Jurkat, Clone E6-1 (cell line): ENCODE results near the gene RPL27.
A peak's percentile ranks its signal among the peaks of the same experiment; 100 is the strongest.

ENCODE experiments used
- DNase-seq: peaks from one replicate; pipeline ENCODE4 v3.0.0-alpha.2; 2011; ENCODE audit warnings: low read depth, low spot score
- H3K4me3 ChIP-seq: 2 replicates; pipeline ENCODE4 v1.5.1; 2011; ENCODE audit warnings: mild to moderate bottlenecking, low read length, control low read depth, moderate library complexity

RPL27 gene

DNA sequence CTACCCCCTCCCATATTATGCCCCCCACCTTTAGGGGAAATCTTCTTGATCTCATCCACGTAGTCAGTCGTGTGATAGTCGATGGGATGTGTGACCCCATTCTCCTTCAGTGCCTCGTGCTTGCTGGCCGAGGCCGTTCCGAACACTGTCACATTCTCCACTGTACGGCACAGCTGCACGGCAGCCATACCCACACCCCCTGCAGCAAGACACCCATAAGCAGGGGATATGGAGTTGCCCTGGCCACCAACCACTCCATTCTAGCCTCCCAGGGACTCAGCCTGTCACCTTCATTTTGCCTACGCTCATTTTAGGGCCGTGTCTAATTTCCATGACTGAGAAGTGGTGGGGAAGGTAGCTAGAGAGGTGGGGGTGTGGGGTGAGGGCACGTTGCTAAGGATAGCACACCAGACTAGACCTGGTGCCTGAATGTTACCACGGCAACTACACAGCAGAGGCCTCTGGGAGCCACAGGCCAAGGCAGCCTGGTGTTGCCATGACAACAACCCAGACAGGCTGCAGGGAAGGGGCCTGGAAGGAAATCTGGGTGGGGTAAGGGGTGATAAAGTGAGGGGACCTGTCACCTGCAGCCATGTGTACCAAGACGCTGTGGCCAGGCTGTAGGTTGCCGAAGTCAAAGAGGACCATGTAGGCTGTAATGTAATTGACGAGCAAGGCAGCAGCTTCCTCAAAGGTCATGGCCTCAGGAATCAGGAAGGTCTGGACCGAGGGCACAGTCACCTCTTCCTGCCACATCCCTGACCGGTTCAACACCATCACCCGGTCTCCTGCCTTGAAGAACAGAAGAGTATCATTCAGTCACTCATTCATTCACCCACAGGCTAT, 20.0 kb downstream of the RPL27 start:
- peak; percentile 81 for DNase-seq
- H3K4me3 ChIP-seq = peak overlapping the region; percentile 29

DNA sequence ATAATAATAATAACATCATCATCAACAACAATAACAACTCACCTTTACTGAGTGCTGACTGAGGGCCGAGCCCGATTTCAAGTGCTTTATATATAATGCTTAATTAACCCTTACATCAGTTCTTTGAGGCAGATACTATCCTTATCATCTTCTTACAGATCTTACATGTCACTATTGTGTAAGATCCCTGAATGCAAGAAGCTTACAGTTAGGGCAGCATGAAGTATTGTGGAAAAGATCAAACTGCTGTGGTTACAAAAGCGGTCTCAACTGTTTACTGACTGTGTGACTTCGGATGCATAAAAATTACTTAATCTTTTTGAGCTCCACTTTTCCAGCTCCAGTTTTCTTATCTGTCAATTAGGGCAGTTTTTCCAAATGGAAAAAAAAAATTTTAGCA, 20.7 kb downstream of the RPL27 start:
- DNase-seq = peak; percentile 95

DNA sequence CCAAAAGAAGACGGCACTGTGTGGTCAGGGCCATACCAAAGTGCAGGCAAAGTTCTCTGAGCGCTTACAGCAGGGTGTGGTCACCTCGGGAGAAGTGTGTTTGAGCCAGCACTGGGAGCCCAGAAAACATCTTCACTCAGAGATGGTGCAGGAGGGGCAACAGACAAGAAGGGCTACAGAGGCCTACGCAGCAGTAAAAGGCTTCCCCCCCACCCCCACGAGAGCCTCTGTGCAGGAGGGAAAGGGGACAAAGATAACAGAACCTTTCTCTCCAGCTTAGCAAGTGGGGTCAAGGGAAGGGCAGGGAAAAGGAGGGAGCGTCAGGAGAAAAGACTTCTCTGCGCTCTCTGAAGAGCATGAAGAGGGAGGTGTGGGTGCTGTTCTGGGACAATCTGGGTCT, 21.2 kb downstream of the RPL27 start:
- DNase-seq = no peak
- peak overlapping the region; percentile 36 for H3K4me3 ChIP-seq

More for the DNA sequence above, 20.7 kb downstream of the RPL27 start:
- H3K4me3 ChIP-seq = peak overlapping the region; percentile 36

DNA sequence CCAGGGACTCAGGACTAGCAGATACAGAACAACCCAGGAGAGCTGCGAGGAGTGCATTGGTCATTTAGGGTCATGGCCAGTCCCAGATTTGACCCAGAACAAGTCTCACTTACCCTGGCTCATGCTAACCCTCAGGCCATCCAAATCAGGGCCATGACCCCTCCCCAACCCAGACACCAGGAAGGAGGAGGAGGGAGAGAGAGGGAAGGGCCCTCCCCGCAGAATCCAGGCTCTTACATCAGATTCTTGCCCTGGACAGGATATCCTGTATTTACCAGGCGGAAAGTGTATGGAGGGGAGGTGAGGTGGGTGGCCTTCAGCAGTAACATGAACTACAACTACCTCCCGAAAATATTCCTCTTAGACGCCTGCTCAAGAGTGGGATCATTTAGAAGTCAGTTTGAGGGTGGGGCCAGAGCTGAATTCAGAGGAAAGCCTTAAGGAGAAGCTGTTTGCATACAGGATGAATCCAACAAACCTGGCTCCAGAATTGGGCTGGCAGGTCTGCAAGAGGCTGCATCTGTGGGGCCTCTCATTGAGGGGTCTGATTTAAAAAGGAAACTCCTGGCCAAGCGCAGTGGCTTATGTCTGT, 21.9 kb downstream of the RPL27 start:
- no peak for DNase-seq
- peak overlapping the region; percentile 36 for H3K4me3 ChIP-seq

DNA sequence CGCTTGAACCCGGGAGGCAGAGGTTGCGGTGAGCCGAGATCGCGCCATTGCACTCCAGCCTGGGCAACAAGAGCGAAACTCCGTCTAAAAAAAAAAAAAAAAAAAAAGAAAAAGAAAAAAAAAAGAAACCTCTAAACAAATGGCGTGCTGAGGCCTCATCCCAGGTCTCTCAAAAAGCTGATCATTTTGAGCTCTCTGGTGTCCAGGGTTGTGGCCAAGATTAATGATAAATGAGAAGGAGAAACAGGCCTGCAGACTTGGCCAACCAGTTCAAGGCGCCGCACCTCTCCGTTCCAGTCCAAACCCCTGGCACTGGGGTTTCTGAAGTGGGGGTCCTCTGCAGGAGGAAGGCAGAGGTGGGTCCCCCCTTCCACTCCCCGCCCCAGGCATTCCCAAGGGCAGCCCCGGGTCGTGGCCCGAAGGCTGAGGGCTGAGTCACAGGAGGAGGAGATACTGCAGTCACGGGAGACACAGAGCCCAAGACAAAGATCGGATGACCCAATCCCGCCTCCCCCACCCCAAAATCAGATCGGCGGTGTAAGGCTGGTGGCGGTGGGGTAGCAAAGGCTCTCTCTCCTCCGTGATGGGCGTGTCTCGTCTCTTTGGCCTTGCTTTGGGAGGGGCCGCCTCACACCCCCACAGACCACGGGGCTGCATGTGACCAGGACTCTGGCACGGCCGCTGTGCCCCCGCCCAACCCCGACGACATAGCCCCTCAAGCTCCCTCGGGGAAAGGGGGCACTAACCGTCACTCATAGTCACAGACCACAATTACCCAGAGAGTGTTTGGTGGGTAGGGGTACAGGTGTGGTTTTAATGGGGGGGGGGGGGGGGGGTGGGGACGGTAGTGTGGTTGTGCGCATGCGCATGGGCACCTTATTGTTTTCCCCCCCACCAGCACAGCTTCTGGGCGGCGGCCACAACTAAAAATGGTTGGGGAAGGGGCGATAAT, 22.8 kb downstream of the RPL27 start:
- H3K4me3 ChIP-seq = peak overlapping the region; percentile 91
- DNase-seq = no peak

DNA sequence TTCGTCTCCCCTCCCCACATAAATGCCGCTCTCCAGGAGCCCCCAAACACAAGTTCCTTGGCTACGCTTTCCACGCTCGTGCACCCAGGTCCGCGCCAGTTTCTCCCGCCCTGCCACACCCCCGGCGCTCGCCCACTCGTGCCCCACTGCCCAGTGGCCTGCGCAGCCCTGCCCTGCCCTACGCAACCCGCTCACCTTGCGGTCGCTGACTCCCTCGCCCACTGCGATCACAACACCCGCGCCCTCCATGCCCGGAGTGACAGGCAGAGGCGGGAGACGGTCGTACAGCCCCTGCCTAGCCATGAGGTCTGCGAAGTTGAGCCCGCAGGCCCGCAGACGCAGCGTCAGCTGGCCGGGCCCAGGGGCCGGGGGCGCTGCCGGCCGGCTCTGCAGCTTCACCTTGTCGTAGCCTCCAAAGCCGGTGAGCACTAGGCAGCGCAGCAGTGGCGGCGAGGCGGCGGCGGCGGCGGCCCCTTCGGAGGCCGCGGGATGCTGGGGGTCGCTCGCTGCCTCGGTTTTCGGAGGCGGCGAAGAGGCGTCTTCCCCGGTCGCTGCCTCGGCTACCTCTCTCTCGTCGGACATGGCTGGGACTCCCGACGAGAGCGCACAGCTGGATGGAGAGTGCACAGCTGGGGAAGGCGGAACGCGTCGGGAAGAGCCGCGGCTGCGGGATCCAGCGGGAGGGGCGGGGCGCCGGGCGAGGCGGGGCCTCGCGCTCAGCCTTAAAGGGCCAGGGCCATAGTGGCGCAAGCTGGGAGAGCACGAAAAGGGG, 23.7 kb downstream of the RPL27 start, which contains the start of gene VAT1:
Gene VAT1, minus strand, starts transcription at position 645 of the 772 bp plus-strand sequence. Its CDS starts 63 bp downstream, at position 582.
- H3K4me3 ChIP-seq = peak within 1 kb of the TSS; percentile 91
- no peak for DNase-seq

DNA sequence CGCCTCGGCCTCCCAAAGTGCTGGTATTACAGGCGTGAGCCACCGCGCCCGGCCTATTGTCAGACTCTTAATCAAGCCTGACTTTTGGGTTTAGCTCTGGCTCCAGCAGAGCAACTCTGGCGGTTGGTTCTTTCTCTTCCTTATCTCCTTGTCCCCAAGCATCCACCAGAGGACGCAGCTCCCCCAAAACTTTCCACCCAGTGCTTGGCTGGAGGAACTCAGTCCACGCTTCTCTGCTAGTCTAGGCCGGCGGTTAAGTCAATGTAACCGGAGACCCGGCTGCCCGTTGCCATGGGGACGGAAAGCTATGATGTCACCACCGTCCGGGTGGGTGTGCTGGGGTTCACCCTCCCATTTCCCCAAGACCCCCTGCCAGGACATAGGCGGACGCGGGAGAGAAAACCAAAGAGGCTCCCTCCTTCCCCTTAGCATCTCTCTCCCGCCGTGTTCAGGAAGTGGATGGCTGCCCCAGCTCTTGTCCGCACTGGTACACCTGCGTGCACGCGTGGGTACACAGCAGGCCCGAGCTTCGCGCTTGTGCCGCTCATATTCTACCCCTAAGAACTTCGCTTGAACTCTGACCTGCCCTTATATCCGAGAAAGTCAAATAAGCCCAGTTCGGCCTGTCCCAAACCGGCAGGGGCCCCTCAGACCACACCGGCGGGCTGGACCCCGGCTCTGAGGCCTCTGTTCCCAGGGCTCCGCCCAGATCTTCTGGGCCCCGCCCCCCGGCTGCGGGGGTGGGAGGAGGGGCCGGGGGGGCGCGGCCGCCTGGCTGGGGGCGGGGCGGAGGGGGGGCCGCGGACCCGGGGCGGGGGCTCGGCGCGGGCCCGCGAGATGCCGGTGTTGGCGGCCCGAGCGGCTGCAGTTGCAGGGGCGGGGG, 26.4 kb downstream of the RPL27 start, which contains the start of gene RND2:
Gene RND2, plus strand, starts transcription at position 825 of the 883 bp plus-strand sequence. CDS start 117 bp downstream, outside the sequence.
- peak within 1 kb of the TSS; percentile 73 for H3K4me3 ChIP-seq
- peak; percentile 82 for DNase-seq

DNA sequence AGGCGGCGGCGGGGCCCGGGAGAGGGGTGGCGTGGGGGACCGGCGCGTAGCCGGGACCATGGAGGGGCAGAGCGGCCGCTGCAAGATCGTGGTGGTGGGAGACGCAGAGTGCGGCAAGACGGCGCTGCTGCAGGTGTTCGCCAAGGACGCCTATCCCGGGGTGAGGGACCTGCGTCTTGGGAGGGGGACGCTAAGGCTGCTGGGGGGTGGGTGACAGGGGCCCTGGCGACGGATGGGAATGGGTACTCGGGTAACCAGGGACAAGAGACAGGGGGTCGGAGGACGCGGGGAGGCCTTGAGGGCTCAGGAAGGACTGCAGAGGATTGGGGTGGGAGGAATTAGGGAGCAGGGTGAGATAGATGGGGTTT, 27.1 kb downstream of the RPL27 start:
- peak overlapping the region; percentile 35 for H3K4me3 ChIP-seq
- no peak for DNase-seq

DNA sequence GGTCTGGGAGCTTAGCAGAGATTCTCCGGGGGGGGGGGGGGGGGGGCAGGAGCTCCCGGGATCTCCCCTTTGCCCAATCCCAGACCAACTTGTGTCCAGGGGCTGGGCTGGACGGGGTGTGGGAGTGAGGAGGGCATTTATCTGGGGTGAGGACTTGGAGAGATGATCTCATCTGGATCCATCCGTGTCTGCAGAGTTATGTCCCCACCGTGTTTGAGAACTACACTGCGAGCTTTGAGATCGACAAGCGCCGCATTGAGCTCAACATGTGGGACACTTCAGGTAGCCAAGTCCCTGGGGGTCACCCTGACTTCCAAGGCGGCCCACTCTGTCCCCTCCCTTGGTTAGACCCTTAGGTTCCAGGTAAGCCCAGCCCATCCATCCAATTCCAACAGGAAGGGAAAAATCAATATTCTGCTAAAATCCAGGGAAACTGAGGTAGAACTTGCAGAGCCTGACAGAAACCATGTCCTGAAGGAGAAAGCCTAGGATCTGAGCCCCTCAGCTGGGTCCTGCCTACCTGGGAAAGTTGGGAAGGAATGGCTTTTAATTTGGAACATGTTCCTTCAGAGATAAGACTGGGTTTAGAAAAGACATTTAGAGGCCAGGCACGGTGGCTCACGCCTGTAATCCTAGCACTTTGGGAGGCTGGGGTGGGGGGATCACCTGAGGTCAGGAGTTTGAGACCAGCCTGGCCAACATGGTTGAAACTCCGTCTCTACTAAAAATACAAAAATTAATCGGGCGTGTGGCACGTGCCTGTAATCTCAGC, 27.7 kb downstream of the RPL27 start:
- DNase-seq = no peak
- no peak overlapping the region for H3K4me3 ChIP-seq

DNA sequence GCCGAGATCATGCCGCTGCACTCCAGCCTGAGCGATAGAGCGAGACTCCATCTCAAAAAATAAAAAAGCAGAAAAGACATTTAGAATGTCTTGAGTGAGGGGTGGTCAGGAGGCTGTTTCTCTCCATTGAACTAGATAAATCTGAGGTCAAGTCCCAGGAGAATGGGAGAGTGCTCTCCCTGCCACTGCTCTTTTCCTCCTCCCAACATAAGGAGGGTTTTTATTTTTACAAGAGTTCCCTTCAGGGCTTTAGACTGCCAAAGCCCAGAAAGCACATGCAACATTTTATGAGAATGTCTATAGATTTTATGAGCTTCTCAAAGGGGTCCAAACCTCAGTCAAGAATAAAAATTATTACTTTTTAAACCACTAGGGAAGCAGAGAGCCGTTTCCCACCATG, 28.4 kb downstream of the RPL27 start:
- no peak overlapping the region for H3K4me3 ChIP-seq

DNA sequence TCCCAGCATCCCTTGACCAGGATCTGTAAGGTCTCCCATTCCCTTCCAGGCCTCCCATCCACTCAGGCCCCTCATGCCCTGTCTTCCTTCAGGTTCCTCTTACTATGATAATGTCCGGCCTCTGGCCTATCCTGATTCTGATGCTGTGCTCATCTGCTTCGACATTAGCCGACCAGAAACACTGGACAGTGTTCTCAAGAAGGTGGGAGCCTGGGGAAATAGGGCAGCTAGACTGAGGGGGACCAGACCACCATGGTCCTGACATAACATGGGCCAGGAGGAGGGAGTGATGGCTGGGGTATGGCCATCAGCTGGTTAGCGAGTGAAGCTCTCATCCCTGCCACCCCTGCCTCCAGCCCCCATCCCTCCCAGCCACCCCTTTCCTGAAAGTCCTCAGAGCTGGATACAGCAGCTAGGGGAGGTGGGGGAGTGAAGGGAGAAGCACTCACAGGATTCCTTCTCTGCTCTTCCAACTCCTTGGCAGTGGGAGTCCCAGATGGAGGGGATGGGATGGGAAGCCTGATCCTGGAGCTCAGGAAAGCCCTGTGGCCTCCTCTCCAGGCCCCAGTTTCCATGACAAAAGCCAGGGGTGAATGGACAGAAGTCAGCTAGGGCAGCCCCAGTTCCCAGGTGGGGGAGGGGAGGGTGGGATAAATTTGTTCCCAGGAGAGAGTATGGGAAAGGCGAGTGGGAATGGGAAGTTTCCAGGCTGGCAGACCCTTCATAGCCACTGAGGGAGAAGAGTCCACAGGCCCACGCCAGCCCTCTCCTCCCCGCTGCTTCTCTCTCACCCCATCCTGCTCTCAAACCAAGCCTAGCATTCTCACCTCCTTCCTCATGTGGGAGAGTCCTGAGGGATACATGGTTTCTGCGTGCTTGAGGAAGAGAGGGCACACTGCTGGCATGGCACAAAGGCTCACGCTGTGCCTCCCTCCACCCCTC, 29.1 kb downstream of the RPL27 start:
- H3K4me3 ChIP-seq = no peak overlapping the region
- DNase-seq = no peak

More for the DNA sequence above, 28.4 kb downstream of the RPL27 start:
- DNase-seq = no peak

DNA sequence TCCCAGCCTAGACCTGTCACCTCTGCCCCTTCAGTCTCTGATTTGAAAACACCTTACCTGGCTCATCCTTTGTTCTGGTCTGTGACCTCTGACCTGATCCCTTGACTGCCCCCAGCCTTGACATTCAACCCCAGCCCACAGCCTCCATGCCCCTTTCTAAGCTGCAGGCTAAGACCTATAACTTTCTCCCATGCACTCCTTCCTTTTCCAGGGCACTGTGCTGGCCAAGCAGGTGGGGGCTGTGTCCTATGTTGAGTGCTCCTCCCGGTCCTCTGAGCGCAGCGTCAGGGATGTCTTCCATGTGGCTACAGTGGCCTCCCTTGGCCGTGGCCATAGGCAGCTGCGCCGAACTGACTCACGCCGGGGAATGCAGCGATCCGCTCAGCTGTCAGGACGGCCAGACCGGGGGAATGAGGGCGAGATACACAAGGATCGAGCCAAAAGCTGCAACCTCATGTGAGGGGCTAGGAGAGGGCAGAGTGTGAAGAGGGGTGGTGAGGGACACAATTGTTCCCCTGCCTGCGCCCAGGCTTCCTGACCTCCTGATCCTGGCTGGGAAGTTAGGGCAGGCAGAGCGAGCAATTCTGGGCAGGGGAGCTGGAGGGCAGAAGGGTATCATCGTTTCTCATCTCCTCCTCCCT, 30.1 kb downstream of the RPL27 start:
- H3K4me3 ChIP-seq = no peak overlapping the region

DNA sequence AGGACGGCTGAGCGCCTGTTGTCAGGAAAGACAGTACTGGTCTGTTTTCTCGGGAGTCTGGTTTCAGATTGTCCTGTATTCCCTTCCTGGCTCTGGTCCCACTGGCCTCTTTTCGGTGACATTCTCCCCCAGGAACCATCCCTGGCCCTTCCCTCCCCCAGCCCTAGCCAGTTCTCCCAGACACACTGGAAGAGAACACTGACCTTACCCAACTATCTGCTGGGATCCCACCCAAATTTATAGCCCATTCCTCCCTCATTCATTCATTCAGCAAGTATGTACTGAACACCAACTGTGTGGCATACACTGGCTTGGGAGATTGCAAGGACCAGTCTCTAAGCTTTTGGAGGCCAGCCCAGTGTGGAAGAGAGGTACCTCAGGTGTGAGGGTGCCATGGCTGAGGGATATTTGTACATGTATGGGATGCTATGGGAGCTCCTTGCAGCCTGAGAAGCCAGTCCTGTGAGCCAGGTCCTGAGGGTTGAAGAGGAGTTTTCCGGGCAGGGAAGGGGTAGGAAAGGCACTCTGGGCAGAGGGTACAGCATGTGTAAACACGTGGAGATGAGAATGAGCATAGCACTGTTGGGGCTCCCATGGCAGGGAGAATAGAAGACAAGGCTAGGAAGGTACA, 32.0 kb downstream of the RPL27 start:
- no peak for DNase-seq
- H3K4me3 ChIP-seq = no peak overlapping the region

More for the DNA sequence above, 30.1 kb downstream of the RPL27 start:
- DNase-seq = no peak

DNA sequence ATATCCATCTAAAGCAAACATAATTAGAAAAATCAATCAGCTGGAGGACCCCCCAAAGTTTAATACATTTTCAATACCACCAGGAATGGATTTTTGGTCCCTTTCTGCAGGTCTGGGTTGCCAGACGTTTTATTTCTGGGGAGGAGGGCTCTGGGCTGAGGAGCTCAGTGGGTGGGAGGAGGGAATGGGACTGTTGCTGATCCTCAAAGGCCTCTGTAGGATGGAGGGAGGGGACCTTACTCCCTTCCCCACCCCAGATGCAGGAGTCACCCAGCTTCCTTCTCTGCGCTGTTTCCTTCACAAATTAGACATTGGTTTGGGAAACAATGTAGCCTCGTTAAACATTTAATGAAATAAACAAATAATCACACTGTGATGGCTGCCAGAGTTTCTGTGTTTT, 33.4 kb downstream of the RPL27 start:
- no peak overlapping the region for H3K4me3 ChIP-seq
- no peak for DNase-seq
